K562 (cell line): Measurements from ENCODE around the gene ATF4. TPM values are rescaled to one million over a fixed set of nuclear protein-coding genes. Genes with fewer than 3 reads are reported as not detected.

Experiments used
- ADNP ChIP-seq: fragments of 200-800 bp; sonication (Bioruptor generic); IDR thresholded peaks from 2 replicates; pipeline ENCODE4 v1.6.1; 2016; ENCODE audit warnings: missing genetic modification characterization, missing compliant biosample characterization
- CTBP1 ChIP-seq: fragments of 450-650 bp; IDR thresholded peaks from 2 replicates; pipeline ENCODE4 v1.6.1; 2016; ENCODE audit warnings: borderline replicate concordance
- CTCF ChIP-seq, 3 experiments: IDR thresholded peaks in 2 of 3; conservative IDR thresholded peaks in 1 of 3; 2 replicates each; pipeline ENCODE4 v1.5.1; 2011 to 2012; ENCODE audit warnings: low read length in 3 of 3, mild to moderate bottlenecking in 3 of 3, control low read depth in 2 of 3, improper control_type of control experiment in 1 of 3, inconsistent platforms in 1 of 3, low read depth in 1 of 3, mixed read lengths in 1 of 3, moderate library complexity in 1 of 3; ENCODE audit not compliant: insufficient read depth in 2 of 3
- KAT7 ChIP-seq: sonication (generic); formaldehyde crosslinking; IDR thresholded peaks from 2 replicates; pipeline ENCODE4 v1.8.0; 2022; ENCODE audit warnings: missing genetic modification reagents, mild to moderate bottlenecking, borderline replicate concordance
- RBBP5 ChIP-seq: fragments of 200-600 bp; sonication (generic); IDR thresholded peaks from 2 replicates; pipeline ENCODE4 v1.6.1; 2012; ENCODE audit warnings: borderline replicate concordance, mild to moderate bottlenecking, low read length, control low read depth, inconsistent platforms; ENCODE audit not compliant: insufficient read depth, poor library complexity, severe bottlenecking
- REST ChIP-seq, 2 experiments: fragments of 450-650 bp; formaldehyde crosslinking in 1 of 2; IDR thresholded peaks; 2 replicates each; pipeline versions ENCODE4 v1.4.0 to v1.6.1; 2014 to 2020; ENCODE audit warnings: mild to moderate bottlenecking in 2 of 2, borderline replicate concordance in 1 of 2, low read depth in 1 of 2
- TBL1XR1 ChIP-seq, 2 experiments: IDR thresholded peaks; 2 replicates each; pipeline ENCODE4 v1.6.1; 2012; ENCODE audit warnings: improper control_type of control experiment in 2 of 2, low read length in 2 of 2, mild to moderate bottlenecking in 1 of 2
- TSHZ1 ChIP-seq: fragments of 250-450 bp; sonication (Bioruptor Pico); IDR thresholded peaks from 2 replicates; pipeline ENCODE4 v1.4.0; 2020; ENCODE audit warnings: mild to moderate bottlenecking, moderate library complexity
- ZBTB7A ChIP-seq: IDR thresholded peaks from 2 replicates; pipeline ENCODE4 v1.6.1; 2011; ENCODE audit warnings: low read depth, mild to moderate bottlenecking, low read length, moderate library complexity, borderline replicate concordance; ENCODE audit not compliant: control insufficient read depth
- ZNF124 ChIP-seq: sonication (generic); formaldehyde crosslinking; IDR thresholded peaks from 2 replicates; pipeline ENCODE4 v1.8.1; 2022; ENCODE audit warnings: missing genetic modification reagents
- ZNF143 ChIP-seq: sonication (generic); formaldehyde crosslinking; IDR thresholded peaks from 2 replicates; pipeline ENCODE4 v1.9.0; 2022; ENCODE audit warnings: mild to moderate bottlenecking, missing genetic modification reagents
- ZNF717 ChIP-seq: fragments of 250-450 bp; sonication (Bioruptor Pico); IDR thresholded peaks from 2 replicates; pipeline ENCODE4 v1.5.0; 2021
- ZZZ3 ChIP-seq: fragments of 450-650 bp; IDR thresholded peaks from 2 replicates; pipeline ENCODE4 v1.6.1; 2016; ENCODE audit warnings: antibody characterized with exemption, mild to moderate bottlenecking, moderate library complexity
- polyA plus RNA-seq, 8 experiments: library from polyadenylated mRNA; depleted of rRNA in 4 of 8; stranded (reverse) in 5 of 8; unstranded in 3 of 8; fragments of >200 nt; fragmentation: Nextera tagmentation in 2 of 8; fragmentation: Illumina TruSeq in 1 of 8; extraction: Ambion mirVana in 2 of 8; extraction: Trizol in 1 of 8; gene quantifications; 2 replicates each; pipeline versions ENCODE4 v1.2.1 to v1.2.3, GENCODE V29; 2011 to 2014; ENCODE audit warnings: inconsistent platforms in 1 of 8, missing spikeins in 1 of 8
- total RNA-seq, 7 experiments: library from RNA; depleted of rRNA in 6 of 7; stranded (reverse); fragments of >200 nt in 6 of 7; fragmentation: Illumina TruSeq in 2 of 7; extraction: Trizol in 2 of 7; gene quantifications; 2 replicates each; pipeline versions ENCODE4 v1.2.1 to v1.2.3, GENCODE V29; 2011 to 2021; ENCODE audit warnings: low replicate concordance in 1 of 7

Gene ATF4
- total and polyA plus RNA-seq, 9 of the 15 experiments (the other 6 are each of a cell fraction or from before 2014, with no cell fraction given): 93.1 to 723 (median 355) TPM

GRCh38 chr22:39559456-39560105 lies 39.2 kb downstream of the ATF4 start (continued):
- TF ChIP-seq REST (IDR thresholded peaks at IDR 0.05; ENCODE audit: borderline replicate concordance) (peak; percentile 40; the same call in 1 of the 2 replicates), REST (CRISPR knock-in tag; IDR thresholded peaks at IDR 0.05; ENCODE audit: low read depth) (no peak), CTBP1 (0 out of 2 replicates have a peak, but pooled peaks have one; percentile 20), ZNF124 (CRISPR knock-in tag) (no peak), TBL1XR1 (IDR thresholded peaks at IDR 0.05; ENCODE audit: low read length in 2 of 2) (no peak), ZBTB7A (peak; percentile 55; the same call in 1 of the 2 replicates), ADNP (tag) (no peak), KAT7 (CRISPR knock-in tag) (no peak), ZZZ3 (no peak), RBBP5 (no peak), CTCF (IDR thresholded peaks at IDR 0.05 in 2 of 3, conservative IDR thresholded peaks at IDR 0.05 in 1 of 3; ENCODE audit: insufficient read depth in 2 of 3, low read depth in 1 of 3, low read length in 3 of 3) (peak; percentile 64 to 69 (median 65)), ZNF717 (CRISPR knock-in tag) (no peak), ZNF143 (CRISPR knock-in tag) (no peak), TSHZ1 (CRISPR knock-in tag) (no peak)
